Measurements from ENCODE around the gene PPP1R13L.

- TF ChIP-seq CTCF (IDR thresholded peaks at IDR 0.05): no peak
- no peak for TF ChIP-seq POLR2A (IDR thresholded peaks at IDR 0.05; ENCODE audit: low read depth)
- no peak for TF ChIP-seq POLR2AphosphoS5 (IDR thresholded peaks at IDR 0.05)
Measured at GRCh38 chr19:45340232-45340898, 64.5 kb downstream of the PPP1R13L start, which contains the start of gene KLC3.

All from esophagus muscularis mucosa (tissue), 3 donors.